CD4-positive, alpha-beta T cell (primary cell): ENCODE measurements around the gene LTB4R. TPM values are rescaled to one million over a fixed set of nuclear protein-coding genes. Genes with fewer than 3 reads are reported as not detected.

Experiments used
- ATAC-seq: fragments of 200-7000 bp; cut with Tn5 transposase; one replicate; pipeline ENCODE4 v1.10.0; 2022; ENCODE audit warnings: mild to moderate bottlenecking; ENCODE audit not compliant: poor library complexity
- CTCF ChIA-PET: fragments of 350-600 bp; sonication (Branson Sonifier 250); formaldehyde crosslinking; loops from one replicate; lab custom pipeline; 2021; ENCODE audit warnings: antibody characterized with exemption, inconsistent platforms; lab: Charles Lee
- POLR2A ChIA-PET: fragments of 350-600 bp; sonication (Branson Sonifier 250); formaldehyde crosslinking; loops from one replicate; lab custom pipeline; 2021; ENCODE audit warnings: antibody characterized with exemption, inconsistent platforms; lab: Charles Lee
- DNase-seq, 14 experiments: peaks; one replicate each; pipeline ENCODE4 v3.0.0-alpha.2; 2013 to 2020; ENCODE audit warnings: mixed read lengths in 2 of 14
- H3K27ac ChIP-seq, 2 donors: one replicate each; pipeline versions ENCODE4 v1.5.1 to v1.7.0; 2013; ENCODE audit warnings: low read length in 2 of 2, low read depth in 1 of 2, mild to moderate bottlenecking in 1 of 2
- H3K27me3 ChIP-seq, 2 experiments: 1 replicate in 1 of 2; 2 replicates in 1 of 2; pipeline versions ENCODE4 v1.6.1 to v1.7.0; 2013; ENCODE audit warnings: low read length in 2 of 2, control low read depth in 1 of 2, mild to moderate bottlenecking in 1 of 2, moderate library complexity in 1 of 2; ENCODE audit not compliant: insufficient read depth in 2 of 2, control insufficient read depth in 1 of 2
- H3K36me3 ChIP-seq: one replicate; pipeline ENCODE4 v1.6.1; 2013; ENCODE audit warnings: low read length, control low read depth; ENCODE audit not compliant: insufficient read depth
- H3K4me1 ChIP-seq: one replicate; pipeline ENCODE4 v1.6.1; 2013; ENCODE audit warnings: low read length, control low read depth; ENCODE audit not compliant: insufficient read depth
- H3K4me3 ChIP-seq: one replicate; pipeline ENCODE4 v1.5.1; 2013; ENCODE audit warnings: mild to moderate bottlenecking, low read length, moderate library complexity
- H3K9me3 ChIP-seq, 2 experiments: 1 replicate in 1 of 2; 2 replicates in 1 of 2; pipeline versions ENCODE4 v1.6.1 to v1.7.0; 2013; ENCODE audit warnings: low read length in 2 of 2, mild to moderate bottlenecking in 2 of 2, control low read depth in 1 of 2, moderate library complexity in 1 of 2; ENCODE audit not compliant: control insufficient read depth in 1 of 2, insufficient read depth in 1 of 2
- H3K27ac Mint-ChIP-seq: one replicate; pipeline ENCODE4 v1.8.0; 2020; ENCODE audit warnings: mixed read lengths
- H3K27me3 Mint-ChIP-seq: one replicate; pipeline ENCODE4 v1.8.0; 2021; ENCODE audit warnings: mixed read lengths
- H3K36me3 Mint-ChIP-seq: one replicate; pipeline ENCODE4 v1.8.0; 2021; ENCODE audit warnings: low read depth, mixed read lengths
- H3K4me1 Mint-ChIP-seq: one replicate; pipeline ENCODE4 v1.8.0; 2021; ENCODE audit warnings: low read depth, mixed read lengths
- H3K4me3 Mint-ChIP-seq: one replicate; pipeline ENCODE4 v1.8.0; 2020; ENCODE audit warnings: mild to moderate bottlenecking, mixed read lengths
- H3K9me3 Mint-ChIP-seq: one replicate; pipeline ENCODE4 v1.8.0; 2020; ENCODE audit warnings: mixed read lengths
- CTCF ChIP-seq: fragments of 200-600 bp; IDR thresholded peaks from one replicate; pipeline ENCODE4 v1.8.0; 2022; ENCODE audit warnings: antibody characterized with exemption, mild to moderate bottlenecking
- intact Hi-C, 2 experiments: fragments of 100-400 bp; cut with DNase I in 1 of 2; cut with micrococcal nuclease in 1 of 2; formaldehyde crosslinking; loops; one replicate each; pipeline versions ENCODE4 v1.15.1 to v1.9.0; 2023 to 2025; cut with DNase I, micrococcal nuclease
- total RNA-seq, 174 experiments: library from RNA in 2 of 174; stranded (reverse) in 2 of 174; gene quantifications; one replicate each; pipeline ENCODE4 v1.2.3 and lab custom pipeline; 2021 to 2026

The LTB4R gene
- total RNA-seq, 2 experiments from 2014 or later = 15.6 to 18.3 TPM

DNA sequence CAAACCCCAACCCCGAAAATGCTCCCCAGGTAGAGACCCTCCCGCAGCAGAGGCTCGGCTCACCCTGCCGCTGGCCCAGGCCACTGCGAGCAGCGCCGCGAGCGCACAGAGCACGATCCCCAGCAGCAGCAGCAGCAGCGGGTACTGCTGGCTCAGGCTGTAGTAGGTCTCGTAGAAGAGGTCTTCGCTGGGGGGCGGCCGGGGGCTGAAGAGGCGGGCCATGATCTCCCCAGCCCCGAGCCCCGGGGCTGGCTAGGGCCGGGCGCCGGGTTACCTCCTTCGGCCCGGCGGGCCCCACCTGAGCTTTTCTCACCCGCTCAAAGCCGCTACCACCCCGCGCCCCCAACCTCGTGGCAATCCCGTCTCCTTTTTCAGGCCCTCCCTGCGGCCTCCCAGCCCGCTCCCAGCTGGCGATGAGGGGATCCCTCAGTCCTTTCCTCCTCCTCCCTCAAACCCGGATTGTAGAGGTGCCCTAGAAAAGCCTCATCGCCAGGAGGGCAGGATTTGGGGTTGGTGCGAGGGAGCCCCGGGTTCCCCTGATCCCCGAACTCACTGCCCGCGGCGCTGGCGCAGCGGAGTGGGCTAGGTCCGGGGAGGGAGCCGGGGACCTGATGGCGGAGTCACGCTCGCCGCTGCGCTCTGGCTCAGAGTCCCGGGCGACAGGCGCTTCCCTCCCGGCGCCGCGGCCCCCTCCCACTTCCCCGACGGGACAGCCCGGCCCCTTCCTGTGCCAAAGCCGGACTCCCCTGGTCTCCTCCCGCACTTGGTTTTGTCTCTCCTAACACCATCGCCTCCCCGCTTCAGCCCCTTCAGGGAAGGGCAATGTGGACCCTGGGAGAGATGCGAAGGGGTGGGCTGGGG, 23.4 kb downstream of the LTB4R start, which contains the start of gene ADCY4:
ADCY4 (minus strand) TSS at position 641 of the 861 bp plus-strand sequence; CDS start at position 222, 419 bp downstream.
- TF ChIP-seq CTCF = no peak
- Mint-ChIP-seq H3K36me3 (peaks cover 41% of the 10 kb centered on the region), H3K27ac (no peak within 1 kb of the TSS), H3K27me3 (peaks cover 49% of the 10 kb centered on the region), H3K4me1 (peaks cover 64% of the 10 kb centered on the region), H3K4me3 (peak within 1 kb of the TSS; percentile 78), H3K9me3 (no peaks in the 10 kb centered on the region)
- no peak for ATAC-seq
- peaks cover 13% of the 10 kb centered on the region for H3K36me3 ChIP-seq
- H3K4me1 ChIP-seq = peaks cover 80% of the 10 kb centered on the region
- peaks cover 26 to 27% of the 10 kb centered on the region in 2 experiments for H3K27me3 ChIP-seq
- no peaks in the 10 kb centered on the region for H3K9me3 ChIP-seq
- DNase-seq = peak in 5 of 14 experiments; percentile 21 to 59 (median 41)
- H3K4me3 ChIP-seq = peak within 1 kb of the TSS; percentile 2
- ChIA-PET CTCF (interaction anchor here (1.1 to 4.1 kb wide), 6 partner anchors 9 to 102 kb away, joined by 3 to 89 read pairs (median 8); partner anchors contain the start of genes CBLN3 and KHNYN), POLR2A (interaction anchor here (1.9 to 11.3 kb wide), 4 partner anchors 7 to 108 kb away, joined by 4 to 270 read pairs (median 15); partner anchors contain the start of genes CBLN3, KHNYN, LTB4R and SDR39U1)
- no peak within 1 kb of the TSS for H3K27ac ChIP-seq
- intact Hi-C loops = loop anchor here in 1 of 2 experiments (10.0 kb wide), 1 partner anchor 340 kb away; no protein-coding TSS in a partner anchor

- intact Hi-C loops = loop anchor here in 1 of 2 experiments (10.0 kb wide), 1 partner anchor 339 kb away; no protein-coding TSS in a partner anchor
- H3K36me3 ChIP-seq = peaks cover 13% of the 10 kb centered on the region
- no peak for TF ChIP-seq CTCF
- peaks cover 82% of the 10 kb centered on the region for H3K4me1 ChIP-seq
- no peak overlapping the region for H3K4me3 ChIP-seq
- H3K9me3 ChIP-seq = no peaks in the 10 kb centered on the region
- Mint-ChIP-seq H3K36me3 (peaks cover 45% of the 10 kb centered on the region), H3K4me1 (peaks cover 61% of the 10 kb centered on the region), H3K27ac (no peak overlapping the region), H3K9me3 (no peaks in the 10 kb centered on the region), H3K4me3 (peak overlapping the region; percentile 60), H3K27me3 (peaks cover 39% of the 10 kb centered on the region)
- POLR2A ChIA-PET = interaction anchor here (2.1 to 11.3 kb wide), 2 partner anchors 24 to 97 kb away, joined by 4 to 270 read pairs; partner anchors contain the start of genes CBLN3, KHNYN and LTB4R
- H3K27ac ChIP-seq = no peak overlapping the region
- DNase-seq (no peak), ATAC-seq (no peak)
- peaks cover 26 to 27% of the 10 kb centered on the region in 2 experiments for H3K27me3 ChIP-seq
- CTCF ChIA-PET = interaction anchor here (1.2 to 3.7 kb wide), 2 partner anchors 101 kb away, joined by 3 to 64 read pairs; no protein-coding TSS in a partner anchor
These were observed 24.3 kb downstream of the LTB4R start for GRCh38 chr14:24335461-24336171.
